Stimulated activated CD8-positive, alpha-beta memory T cell treated with anti-CD3 and anti-CD28 coated beads, Interleukin-12 subunit alpha, Interleukin-12 subunit beta, amount 100 ng/mL, for 1 hour (primary cell): ENCODE measurements around the gene VPS41.

Experiments
- DNase-seq: peaks from one replicate; pipeline ENCODE4 v3.0.0-alpha.2; 2020; ENCODE audit warnings: low read depth

The VPS41 gene

DNA sequence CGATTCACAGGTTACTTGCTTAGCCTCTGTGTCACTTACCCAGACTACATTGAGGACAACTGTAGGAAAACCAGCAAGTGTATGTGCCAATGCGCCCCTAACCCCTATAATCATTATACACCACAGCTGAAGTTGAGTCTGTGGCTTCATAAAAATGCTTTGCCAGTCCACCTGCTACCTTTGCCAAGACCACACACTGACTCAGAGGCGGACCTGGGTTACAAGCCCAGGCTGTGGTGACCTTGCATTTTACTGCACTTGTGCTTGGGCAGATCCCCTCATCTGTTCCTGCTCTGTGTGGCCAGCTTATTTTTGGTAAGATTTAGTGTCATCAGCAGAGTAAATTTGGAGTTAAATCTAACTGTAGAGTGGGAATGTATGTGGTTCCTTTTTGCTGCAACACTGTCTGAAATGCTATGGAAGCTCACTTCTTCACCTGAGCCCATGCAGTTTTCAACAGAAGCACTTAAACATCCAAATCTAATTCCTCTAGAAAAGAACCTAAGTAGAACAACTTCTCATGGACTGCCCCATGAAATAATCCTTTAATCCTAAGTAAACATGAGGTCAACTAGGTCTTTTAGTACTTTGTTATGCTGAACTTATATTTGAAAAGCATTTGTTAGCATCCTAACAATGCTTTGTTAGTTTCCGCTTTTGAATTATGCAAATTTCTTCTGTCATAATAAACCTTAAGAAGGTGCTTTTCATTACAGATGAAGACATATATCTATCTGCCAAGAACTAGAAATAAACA is 181.6 kb downstream of the VPS41 start:
- no peak for DNase-seq

DNA sequence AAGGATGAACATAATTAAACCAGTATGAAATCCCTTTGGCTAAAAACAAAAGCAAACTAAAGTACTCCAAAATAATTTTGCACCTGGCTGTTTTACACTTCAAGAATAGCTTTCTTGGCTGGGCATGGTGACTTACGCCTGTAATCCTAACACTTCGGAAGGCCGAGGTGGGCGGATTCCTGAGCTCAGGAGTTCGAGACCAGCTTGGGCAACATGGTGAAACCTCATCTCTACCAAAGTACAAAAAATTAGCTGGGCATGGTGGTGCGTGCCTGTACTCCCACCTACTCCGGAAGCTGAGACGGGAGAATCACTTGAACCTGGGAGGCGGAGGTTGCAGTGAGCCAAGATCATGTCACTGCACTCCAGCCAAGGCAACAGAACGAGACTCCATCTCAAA is 185.7 kb downstream of the VPS41 start:
- no peak for DNase-seq

DNA sequence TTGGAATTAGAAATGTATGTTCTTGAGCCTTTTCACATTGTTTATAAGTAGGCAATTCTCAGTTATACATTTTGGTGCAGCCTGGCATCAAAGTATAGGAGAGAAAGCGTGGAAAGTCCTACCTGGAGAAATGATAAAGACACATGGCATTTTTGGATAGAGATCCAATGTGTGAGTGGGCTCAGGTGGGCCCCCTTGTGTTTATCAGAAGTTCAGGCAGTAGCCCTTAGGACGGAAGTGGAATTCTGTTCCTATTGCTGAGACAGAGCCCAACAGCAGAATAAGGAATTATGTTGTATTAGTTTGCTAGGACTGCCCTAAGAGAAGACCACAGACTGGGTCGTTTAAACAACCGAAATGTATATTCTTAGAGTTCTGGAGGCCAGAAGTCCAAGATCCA is 192.6 kb downstream of the VPS41 start:
- DNase-seq: no peak

DNA sequence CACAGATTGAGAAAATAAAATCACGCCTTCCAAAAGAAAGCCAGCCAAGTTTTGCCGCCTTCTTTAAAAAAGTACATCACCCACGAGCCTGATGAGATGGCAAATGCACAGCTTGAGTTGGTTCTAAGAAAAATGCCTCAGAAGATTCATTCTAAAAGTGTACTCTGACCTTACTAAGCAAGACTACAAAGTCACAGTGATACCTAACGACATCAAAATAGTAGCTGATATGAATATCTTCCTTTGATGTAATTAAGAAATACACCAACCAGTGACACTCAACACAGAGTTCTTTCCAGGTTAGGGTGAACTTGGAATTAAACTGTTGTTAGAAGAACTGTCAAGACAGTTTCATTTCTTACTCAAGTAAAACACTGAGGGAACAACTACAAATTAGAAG is 199.9 kb downstream of the VPS41 start:
- no peak for DNase-seq

DNA sequence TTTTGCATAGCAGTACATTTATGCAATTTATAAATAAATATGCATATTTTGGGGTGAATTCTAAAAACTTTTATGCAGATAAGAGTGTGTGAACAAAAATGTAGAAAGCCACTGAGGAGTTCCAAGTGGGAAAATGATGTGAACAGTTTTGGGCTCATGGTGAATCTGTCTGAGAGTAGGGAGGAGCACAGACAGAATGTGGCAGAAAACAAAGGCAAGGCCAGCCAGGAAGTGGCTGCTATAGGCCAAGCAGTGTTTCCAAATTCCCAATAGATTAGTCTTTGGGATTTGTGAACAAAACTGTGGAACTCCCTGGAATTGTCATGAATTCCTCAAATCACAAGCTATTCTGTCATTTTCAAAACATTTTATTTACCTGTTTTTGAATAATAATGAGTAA is 204.2 kb downstream of the VPS41 start:
- DNase-seq: no peak

DNA sequence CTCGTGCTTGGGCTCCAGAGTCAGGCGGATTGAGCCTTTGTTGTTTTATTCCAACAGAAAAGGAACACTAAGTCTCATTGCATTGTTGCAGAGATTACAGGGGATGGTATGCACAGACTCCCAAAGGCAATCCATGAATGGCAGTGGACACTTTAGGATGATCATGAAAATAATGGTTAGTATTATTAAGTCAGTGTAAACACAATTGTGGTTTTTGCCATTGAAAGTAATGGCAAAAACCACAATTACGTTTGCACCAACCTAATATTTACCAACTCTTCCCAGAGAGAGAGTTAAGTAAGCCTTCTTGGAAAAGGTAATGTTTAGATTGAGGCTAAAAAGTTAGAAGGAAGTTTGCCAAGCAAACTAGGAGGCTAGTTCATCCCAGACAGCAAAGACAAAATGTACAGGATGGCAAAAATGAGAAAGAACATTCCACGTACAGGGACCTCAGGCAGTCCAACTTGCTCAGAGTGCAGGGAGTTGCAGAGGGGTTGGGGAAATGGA is 204.9 kb downstream of the VPS41 start:
- DNase-seq: no peak

DNA sequence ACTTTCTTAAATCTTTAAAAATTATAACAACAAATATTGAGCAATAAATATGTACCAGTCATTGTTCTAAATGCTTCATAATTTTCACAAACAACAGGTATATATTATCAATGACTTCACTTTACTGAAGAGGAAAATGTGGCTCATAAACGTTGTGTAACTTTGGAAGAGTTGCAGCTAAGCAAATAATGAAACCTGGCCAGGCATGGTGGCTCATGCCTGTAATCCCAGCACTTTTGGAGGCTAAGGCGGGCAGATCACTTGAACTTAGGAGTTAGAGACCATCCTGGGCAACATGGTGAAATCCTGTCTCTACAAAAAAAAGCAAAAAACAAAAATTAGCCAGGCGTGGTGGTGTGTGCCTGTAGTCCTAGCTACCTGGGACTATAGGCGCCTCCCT is 205.9 kb downstream of the VPS41 start:
- no peak for DNase-seq

DNA sequence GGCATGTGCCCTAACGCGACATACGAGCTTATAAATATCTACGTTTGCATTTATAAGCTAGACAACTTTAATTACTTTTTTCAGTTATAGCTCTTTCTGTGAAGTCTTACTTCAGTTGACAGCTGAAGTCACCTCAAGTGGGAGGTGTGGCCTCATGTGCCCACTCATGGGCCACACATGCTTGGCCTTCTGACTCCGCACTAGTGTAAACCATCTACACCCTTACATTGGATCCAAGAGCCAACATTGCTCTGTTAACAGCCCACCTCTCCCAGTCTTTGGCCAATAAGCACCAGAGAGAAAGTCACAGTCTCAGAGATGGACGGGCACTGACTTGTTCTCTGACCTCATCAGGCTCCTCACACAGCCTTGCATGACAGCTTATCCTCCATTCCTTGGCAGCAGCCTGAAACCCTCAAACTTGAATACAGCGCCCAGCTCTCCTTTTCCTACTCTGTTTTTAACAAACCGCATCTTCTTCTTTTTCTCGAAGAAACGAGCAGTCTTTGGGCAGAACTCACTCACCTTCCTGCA is 206.9 kb downstream of the VPS41 start:
- DNase-seq: no peak

DNA sequence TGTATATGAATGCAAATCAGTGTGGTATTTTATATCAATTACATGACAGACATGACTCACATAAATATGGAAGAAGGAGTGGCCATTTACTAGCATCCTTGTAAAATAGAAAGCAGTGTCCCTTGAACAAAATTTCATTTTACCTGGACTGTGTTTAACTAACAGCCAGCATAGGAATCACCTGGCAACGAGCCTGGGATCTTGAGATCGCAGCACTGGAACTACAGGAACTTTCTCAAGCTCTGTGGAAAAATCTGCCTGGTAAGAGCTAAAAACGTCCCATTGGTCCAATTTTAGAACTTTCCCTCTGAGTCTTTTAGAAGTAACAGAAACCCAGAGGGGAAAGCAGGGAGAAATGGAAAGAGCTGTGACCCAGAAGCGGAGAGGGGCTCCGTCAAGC is 208.9 kb downstream of the VPS41 start:
- no peak for DNase-seq

DNA sequence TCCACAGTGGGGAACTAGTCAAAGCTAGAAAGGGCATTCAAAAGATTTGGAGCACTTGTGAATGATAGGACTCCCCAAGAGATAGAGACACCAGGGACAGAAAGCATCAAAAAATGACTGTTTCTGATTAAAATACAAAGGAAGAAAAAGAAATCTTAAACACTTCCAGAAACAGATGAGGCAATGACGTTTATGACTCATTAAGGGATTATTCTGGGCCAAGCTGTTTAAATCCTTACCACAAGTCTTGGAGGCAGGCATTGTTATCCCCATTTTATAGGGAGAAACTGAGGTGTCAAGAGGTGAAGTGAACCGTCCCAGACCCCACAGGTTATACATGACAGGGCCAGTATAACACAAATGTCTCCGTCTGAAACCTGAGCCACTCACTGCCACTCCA is 209.5 kb downstream of the VPS41 start:
- no peak for DNase-seq

DNA sequence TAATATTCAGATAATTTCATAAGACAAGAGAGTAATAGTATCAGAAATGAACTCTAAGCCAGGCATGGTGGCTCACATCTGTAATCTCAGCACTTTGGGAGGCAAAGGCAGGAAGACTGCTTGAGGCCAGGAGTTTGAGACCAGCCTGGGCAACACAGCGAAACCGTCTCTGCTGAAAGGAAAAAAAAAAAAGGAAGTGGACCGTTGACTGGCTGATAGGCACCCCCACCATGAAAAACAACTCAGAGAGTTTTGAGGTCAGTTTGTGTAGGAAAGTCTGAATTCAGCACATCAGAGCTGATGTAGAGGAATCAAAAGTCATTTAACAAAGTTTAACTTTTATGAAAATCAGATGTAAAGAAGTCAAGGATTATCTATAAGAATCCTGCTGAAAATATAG is 214.7 kb downstream of the VPS41 start:
- DNase-seq: no peak

DNA sequence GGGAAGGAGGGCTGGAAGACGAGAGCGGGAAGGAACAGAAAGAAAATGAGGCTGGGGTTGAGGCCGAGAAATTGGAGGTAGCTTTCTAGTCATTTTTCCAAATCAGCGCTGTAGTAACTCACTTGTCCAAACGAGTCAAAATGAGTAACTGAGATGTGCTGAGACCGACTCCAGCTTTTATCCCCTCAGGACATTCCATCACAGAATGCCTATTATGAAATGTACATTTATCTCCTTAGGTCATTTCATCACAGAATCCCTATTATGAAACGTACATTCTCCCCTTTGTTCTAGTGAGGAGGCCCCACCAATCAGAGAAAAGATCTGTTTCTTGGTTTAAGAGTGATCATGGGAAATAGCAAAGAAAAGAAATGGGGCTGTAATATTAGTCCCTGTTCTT is 222.1 kb downstream of the VPS41 start:
- no peak for DNase-seq

DNA sequence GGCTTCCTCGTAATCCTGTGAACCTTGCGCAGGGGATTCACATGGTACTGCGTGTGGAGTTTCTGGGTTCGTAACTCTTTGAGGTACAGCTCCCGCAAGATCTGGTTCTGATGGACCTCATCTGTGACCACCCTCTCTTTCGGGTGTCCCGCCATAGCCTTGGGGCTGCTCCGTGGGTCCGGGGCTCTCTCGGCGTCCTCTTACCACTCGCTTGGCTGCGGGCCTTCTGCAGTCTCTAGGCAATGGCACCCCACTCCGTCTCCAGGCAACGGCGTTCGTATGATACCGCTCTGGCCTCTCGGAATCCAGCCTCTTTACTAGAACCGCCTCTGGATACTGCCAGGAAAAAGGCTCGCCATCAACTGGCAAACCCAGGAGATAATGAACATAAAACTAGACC is 223.1 kb downstream of the VPS41 start:
- DNase-seq: no peak

DNA sequence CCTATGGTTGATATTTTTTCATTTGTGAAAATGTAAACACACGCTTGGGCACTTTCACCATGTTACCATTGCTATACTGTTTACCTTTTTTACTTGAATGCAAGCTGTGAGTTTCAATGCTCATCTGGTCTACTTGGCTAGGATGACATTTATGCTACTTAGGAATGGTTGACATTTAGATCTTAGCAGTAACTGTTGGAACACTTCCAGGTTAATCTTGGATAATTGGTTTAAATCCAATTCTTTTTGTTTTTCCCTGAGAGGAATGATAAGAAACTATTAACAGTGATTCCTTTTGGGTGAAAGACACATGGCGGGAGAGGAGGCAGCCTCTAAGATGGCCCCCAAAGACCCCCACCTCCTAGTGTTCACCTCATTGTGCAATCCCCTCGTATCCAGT is 226.4 kb downstream of the VPS41 start:
- no peak for DNase-seq

DNA sequence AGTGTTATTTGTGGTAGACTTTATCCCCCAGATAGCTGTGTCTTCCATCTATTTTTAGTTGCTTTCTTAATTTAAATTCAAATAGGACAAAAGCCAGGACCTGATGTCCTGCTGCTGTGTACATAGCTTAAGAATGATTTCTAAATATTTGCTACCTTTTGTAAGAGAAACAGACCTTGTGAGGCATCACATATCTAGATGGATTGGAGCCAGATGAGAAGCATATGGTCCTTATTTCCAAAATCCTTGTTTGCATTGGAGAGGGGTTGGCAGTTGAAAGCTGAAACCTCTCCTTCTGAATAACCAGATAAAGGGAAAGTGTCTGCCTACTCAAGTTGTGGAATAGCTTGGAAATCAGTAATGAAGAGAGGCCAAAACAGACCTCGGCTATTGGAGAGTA is 227.1 kb downstream of the VPS41 start:
- no peak for DNase-seq

DNA sequence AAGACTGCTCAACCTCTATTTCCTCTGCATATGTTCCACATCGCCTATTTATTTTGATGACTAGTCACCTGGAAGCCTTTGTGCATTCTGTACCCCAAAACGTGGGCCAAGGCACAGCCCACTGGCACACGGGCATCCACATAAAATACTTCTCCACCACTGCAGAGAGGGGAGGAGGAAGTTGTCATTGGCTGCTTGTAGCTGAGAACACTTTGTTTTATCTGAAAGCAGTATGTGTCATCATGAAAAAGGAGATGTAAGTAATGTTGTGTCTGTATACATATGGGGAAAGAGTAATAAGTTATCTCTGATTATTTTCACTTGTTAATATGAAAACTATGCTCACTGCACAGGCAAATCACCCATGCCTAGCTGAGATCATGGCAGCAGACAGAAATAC is 229.6 kb downstream of the VPS41 start:
- DNase-seq: no peak

DNA sequence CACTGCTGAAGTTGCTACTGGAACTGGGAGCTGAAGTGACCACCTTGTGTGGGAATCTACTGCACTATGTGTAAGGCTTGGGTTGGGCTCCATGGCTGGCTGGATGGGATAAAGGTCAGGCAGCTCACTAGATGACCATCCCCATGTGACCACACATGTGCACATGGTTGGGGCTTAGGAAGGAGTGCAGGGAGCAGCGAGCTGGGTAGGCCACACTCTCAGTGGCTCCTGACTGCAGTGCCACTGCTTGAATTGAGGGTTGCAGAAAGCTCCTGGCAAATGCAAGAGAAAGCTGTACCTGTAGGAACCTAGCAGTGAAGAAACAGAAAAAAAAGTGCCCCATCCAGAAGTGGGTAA is 230.3 kb downstream of the VPS41 start:
- DNase-seq: no peak

DNA sequence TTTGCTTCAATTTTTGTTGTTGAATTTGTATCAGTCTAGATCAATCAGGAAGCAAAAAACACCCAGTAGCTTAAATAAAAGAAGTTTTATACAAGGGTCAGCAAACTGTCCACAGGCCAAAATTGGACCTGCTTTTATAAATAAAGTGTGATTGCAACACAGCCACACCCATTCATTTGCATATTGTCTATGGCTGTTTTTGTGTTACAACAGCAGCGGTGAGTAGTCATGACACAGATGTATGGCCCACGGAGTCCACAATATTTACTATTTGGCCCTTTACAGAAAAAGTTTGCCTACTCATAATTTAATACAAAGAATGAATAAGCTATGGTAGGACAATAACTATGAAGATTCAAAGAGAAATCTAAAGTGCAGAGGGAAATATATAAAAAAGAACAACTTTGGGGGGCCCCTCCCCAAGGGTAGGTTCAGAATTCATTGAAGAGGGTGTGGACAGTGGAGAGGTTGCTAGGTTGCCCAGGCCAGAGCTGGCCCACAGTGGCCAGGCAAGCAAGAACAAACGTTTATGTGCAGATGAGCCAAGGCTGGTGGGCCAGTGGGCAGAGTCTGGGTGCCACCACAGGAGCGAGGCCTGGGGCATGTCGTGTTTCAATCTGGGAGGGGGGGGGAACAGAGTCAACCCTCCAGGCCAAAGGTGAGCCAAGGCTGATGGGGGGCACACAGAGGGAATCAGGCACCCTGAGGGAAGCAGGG is 230.9 kb downstream of the VPS41 start:
- DNase-seq: no peak

DNA sequence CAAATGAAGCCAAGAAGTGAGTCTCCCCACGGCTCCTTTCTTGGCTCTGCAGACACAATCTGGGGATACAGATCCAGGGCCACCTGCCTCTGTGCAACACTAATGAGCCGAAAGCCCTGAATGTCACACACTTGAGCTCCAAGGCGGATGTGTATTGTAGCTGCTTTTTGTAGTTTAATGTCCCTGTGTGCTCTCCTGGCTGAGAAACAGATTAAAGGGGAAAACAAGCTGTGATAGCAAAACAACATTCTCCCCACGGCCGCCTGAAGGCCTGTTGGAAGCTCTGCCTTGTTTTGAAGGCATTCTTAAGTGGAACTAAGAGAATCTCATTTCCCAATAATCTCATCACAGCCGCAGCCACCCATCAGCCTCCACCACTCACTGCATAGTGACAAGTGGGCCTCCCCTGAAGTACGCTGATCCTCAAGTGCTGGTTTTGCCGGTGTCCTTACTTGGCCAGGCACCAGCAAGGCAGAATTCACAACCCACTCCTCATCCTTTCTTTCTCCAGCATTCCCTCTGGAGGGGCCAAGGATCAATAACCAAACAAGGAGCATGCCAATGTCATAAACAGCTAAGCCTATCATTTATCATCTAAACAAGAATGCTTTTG is 233.4 kb downstream of the VPS41 start:
- DNase-seq: no peak

DNA sequence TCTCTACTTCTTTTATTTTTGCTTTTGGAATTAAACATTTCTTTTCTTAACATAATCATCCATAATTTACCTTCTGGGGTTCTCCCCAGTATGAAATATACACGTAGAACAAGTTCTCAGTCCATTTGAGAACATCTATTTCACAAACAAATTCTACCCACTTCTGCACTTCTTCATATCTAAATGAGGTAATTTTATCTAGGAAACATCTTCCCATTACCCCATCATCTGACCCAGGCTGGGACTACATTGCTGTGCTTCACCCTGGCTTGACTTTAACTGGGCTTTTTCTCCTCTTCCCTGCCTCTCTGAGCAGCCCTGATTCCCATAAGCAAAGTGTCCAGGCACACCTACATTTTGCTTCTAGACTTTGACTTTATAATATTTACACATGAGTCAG is 234.5 kb downstream of the VPS41 start:
- DNase-seq: no peak

DNA sequence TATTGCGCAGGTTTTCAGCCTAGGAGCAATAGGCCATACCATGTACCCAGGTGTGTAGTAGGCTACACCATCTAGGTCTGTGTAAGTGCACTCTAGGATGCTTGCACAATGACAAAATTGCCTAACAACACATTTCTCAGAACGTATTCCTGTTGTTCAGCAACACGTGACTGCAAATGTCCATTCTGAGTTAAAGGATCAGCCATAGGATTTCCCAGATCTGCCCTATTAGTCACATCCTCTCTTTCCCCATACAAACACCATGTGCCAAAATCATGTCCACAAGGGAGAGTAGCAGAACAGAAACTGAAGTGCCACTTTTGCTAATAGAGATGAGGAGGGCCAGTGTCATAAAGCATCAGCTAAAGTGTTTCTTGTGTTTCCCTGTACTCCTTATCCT is 235.2 kb downstream of the VPS41 start:
- DNase-seq: no peak
